ENCODE results near the gene MERTK. TPM values are rescaled to one million over a fixed set of nuclear protein-coding genes. Genes with fewer than 3 reads are reported as not detected.
"Not testable (repeated sequence)": the region's sequence is repeated elsewhere in the genome, so short reads cannot be mapped to it uniquely, and the experiment has no call there.

The MERTK gene
- total RNA-seq = 20.4 TPM

- DNase-seq (ENCODE audit: low spot score) = peak; percentile 79
Measured at GRCh38 chr2:111897924-111898702, at the start of gene MERTK. Gene MERTK (plus strand): TSS chr2:111898607. CDS start chr2:111898736, 129 bp downstream.

- peak; percentile 14 for DNase-seq (ENCODE audit: low spot score)
Measured at GRCh38 chr2:111850646-111851045, 47.8 kb upstream of the MERTK start.

DNA sequence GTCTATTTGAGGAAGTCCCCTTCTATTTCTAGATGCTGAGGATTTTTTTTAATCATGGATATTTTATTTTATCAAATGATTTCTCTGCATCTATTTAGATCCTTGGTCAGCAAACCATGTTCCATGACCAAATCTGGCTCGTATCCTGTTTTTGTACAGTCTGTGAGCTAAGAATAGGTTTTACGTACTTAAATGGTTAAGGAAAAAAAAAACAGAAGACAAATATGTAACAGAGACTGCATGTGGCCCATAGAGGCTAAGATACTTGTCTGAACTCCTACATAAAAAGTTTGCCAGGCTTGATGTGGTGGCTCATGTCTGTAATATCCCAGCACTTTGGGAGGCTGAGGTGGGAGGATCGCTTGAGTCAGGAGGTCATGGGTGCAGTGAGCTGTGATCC is 45.9 kb upstream of the MERTK start:
- not testable (repeated sequence) for DNase-seq (ENCODE audit: low spot score)

- DNase-seq (ENCODE audit: low spot score) = not testable (repeated sequence)
Measured at GRCh38 chr2:111860005-111860404, 38.4 kb upstream of the MERTK start.

DNA sequence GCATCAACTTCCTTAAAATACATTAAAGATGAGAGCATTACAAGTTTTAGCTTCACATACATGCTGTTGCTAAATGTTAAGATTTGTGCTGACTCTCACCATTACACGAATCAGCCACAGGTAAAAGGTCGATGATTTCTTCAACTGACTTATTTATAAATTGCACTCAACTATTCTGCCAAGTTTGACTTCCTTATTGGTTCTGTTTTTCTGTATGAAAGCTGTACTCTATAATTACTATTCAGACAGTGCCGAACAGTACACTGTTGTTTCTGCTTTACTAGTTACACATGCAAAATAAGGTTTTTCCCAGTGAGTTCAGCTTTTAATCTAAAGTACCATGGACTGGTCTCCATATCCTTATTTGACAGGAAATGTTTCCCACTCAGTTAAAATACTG is 33.3 kb upstream of the MERTK start:
- not testable (repeated sequence) for DNase-seq (ENCODE audit: low spot score)

- DNase-seq (ENCODE audit: low spot score) = not testable (repeated sequence)
Measured at GRCh38 chr2:111872806-111873205, 25.6 kb upstream of the MERTK start.

- peak; percentile 82 for DNase-seq (ENCODE audit: low spot score)
Measured at GRCh38 chr2:111883661-111884591, 14.5 kb upstream of the MERTK start, which contains the start of gene ANAPC1. Gene ANAPC1 (minus strand): TSS chr2:111884193. CDS start chr2:111880825, 3,368 bp downstream.

GRCh38 chr2:111884592-111884964 is 13.8 kb upstream of the MERTK start:
- no peak for DNase-seq (ENCODE audit: low spot score)

GRCh38 chr2:111896024-111896423 is 2.4 kb upstream of the MERTK start:
- DNase-seq (ENCODE audit: low spot score) = no peak

- no peak for DNase-seq (ENCODE audit: low spot score)
Measured at GRCh38 chr2:111896576-111896975, 1.8 kb upstream of the MERTK start.

DNA sequence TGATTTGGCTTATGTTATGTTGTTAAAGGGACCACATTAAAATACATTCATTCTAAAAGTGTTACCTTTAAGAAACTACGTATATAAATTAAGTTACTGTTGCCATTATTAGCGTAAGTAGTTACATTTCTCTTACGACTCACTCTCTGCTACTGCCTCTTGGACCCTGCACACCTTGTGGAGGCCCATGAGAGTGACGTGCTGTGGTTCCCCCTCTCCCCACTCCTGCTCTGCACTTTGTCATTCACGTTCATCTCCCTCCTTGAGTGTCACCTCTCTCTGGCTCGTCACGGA is 830 bp upstream of the MERTK start:
- no peak for DNase-seq (ENCODE audit: low spot score)

GRCh38 chr2:111898703-111899514 is 502 bp downstream of the MERTK start:
- DNase-seq (ENCODE audit: low spot score) = no peak

- DNase-seq (ENCODE audit: low spot score) = no peak
Measured at GRCh38 chr2:111900859-111901258, 2.5 kb downstream of the MERTK start.

GRCh38 chr2:111903516-111903915 is 5.1 kb downstream of the MERTK start:
- no peak for DNase-seq (ENCODE audit: low spot score)

GRCh38 chr2:111903930-111904439 is 5.6 kb downstream of the MERTK start:
- DNase-seq (ENCODE audit: low spot score) = no peak

DNA sequence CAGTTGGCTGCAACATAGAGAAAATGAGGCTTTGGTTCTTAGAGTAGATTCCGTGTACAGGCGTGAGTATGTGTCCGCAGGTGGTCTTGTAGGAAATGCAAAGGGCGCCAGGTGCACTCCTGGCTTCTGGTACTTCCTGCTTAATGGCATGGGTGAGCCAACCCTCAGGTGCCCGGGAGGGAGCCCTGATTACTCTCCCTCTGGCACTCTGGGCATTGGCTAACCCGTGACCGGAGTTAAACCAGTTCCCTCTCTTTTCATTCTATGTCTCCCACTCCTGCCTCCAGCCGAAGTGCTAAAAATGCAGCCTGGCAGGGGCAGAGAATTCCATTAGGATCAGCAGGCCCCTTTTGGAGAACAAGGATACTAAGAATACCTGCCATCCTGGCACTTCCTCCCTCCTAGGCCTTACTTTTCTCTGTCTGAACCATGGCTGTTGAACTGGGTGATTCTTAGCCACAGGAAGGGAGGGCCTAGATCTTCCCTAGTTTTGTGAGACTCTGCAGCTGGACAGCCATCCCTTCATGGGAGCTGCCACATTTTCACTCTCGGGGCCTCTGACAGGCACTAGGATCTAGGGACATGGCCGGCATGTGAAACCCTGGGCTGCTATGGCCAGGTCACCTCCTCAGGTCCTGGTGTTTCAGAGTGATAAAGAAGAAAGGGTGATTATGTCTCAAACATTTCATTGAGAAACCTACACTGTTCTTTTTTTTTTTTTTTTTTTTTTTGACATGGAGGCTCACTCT is 6.5 kb downstream of the MERTK start:
- no peak for DNase-seq (ENCODE audit: low spot score)

GRCh38 chr2:111905475-111905869 is 7.1 kb downstream of the MERTK start:
- DNase-seq (ENCODE audit: low spot score) = not testable (repeated sequence)

DNA sequence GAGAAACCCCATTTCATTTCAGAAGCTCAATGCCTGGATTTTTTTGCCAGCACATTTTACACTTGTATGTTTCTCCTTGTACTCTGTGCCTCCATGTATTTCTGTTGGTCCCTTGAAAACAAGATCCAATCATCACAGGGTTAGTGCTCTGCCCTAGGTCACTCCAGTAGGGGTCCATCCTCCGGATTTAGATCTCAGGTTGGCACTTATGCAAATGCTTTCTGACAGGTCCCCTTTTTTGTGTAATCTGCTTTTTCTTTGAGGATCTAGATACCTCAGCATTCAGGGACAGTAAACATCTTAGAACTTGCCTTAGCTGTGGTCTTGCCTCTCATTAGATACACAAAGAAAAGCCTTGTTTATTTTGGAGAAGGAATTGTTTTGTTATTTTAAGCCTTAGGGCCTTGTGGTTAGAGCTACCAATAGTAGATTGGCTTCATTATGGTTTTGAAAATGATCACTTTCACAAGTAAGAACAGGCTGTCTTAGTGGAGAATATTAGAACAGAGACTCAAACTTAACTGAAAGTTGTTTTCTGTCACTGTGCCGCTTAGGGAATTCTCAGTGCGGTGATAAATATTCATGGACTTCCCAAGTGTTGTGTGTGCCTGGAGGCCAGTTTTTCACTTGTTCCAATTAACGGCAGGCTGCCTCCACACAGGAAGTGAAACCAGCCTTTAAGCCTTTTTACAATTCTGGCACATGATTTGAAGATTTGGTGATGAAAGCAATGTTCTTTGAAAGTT is 7.8 kb downstream of the MERTK start:
- DNase-seq (ENCODE audit: low spot score) = no peak

- DNase-seq (ENCODE audit: low spot score) = no peak
Measured at GRCh38 chr2:111908578-111908977, 10.2 kb downstream of the MERTK start.

DNA sequence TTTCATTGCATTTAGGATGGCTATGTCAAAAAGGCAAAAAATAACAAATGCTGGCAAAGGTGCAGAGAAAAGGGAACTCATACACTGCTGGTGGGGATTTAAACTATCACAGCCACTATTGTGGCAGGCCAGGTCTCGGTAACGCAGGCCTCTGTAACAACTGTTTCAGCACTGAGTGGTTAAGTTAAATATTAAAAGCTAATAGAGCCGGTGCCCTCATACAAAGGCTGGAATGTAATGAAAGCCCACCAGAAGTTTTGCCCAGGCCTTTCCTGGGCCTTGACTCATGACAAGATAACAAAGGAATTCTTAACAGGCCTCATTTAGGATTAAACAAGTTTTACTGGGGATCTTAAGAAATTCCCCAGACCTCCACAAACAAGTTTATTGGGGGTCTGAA is 10.7 kb downstream of the MERTK start:
- no peak for DNase-seq (ENCODE audit: low spot score)
